DOHH2 (cell line): ENCODE results near the gene HPCAL4.

Experiments
- CTCF ChIP-seq: fragments of 200-600 bp; sonication (generic); IDR thresholded peaks from one replicate; pipeline ENCODE4 v1.5.1; 2014; ENCODE audit warnings: antibody characterized with exemption, mild to moderate bottlenecking, low read depth, low read length; ENCODE audit not compliant: poor library complexity, severe bottlenecking
- EZH2phosphoT487 ChIP-seq: fragments of 200-600 bp; sonication (generic); IDR thresholded peaks from 2 replicates; pipeline ENCODE4 v1.6.1; 2017; ENCODE audit warnings: borderline replicate concordance, mild to moderate bottlenecking, antibody characterized with exemption, low read length, moderate library complexity, mixed read lengths

GRCh38 chr1:39628807-39629350, 62.4 kb downstream of the HPCAL4 start:
- TF ChIP-seq CTCF (no peak), EZH2phosphoT487 (no peak)
